GM19455 (cell line): ENCODE results near the gene SLC39A8.
A peak's percentile ranks its signal among the peaks of the same experiment; 100 is the strongest.
"Not testable (repeated sequence)": the region's sequence is repeated elsewhere in the genome, so short reads cannot be mapped to it uniquely, and the experiment has no call there.

ENCODE experiments used
- ATAC-seq: cut with Tn5 transposase; IDR thresholded peaks from one replicate; pipeline ENCODE4 v1.9.1; 2021; ENCODE audit not compliant: unreplicated experiment

The SLC39A8 gene

DNA sequence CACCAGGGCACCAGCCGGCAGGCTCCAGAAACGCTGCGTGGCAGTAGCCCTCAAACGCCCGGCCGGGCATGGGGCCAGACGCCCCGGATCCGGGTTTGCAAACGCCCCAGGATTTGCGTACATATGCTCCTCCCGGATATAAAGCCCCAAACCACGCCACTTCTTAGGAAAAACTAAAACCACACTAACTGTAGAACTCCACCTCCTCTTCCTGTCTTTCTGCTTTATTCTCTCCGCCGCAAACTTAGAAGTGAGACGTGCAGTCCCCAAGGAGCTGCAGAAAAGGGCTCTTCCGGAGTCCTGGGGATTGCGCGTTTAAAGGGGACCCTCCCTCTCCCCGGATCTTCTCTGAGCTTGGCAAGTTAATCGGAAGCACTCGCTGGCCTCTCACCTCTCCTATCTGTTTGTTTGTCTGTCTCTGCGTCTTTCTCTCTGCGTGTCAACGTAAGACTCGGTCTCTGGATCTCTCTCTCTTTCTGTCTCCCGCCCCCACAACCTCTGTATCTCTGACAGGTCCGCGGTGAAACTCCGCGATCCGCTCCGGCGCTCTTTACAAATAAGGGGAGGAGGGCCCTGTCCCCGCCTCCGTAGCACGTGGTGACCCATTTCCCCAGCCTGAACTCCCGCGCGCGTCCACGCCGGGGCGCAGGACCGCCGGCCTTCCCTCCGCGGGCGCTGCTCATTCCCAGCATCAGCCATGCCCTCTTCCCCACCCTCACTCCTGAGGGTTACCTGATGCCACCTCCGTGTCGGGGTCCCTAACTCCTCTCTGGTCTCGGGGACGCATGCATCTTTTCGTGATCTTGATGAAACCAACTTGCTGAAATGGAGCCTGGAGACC, at the start of gene SLC39A8:
SLC39A8 (minus strand) TSS at position 529 of the 841 bp plus-strand sequence. CDS start 820 bp downstream, outside the sequence.
- peak; percentile 79 for ATAC-seq

DNA sequence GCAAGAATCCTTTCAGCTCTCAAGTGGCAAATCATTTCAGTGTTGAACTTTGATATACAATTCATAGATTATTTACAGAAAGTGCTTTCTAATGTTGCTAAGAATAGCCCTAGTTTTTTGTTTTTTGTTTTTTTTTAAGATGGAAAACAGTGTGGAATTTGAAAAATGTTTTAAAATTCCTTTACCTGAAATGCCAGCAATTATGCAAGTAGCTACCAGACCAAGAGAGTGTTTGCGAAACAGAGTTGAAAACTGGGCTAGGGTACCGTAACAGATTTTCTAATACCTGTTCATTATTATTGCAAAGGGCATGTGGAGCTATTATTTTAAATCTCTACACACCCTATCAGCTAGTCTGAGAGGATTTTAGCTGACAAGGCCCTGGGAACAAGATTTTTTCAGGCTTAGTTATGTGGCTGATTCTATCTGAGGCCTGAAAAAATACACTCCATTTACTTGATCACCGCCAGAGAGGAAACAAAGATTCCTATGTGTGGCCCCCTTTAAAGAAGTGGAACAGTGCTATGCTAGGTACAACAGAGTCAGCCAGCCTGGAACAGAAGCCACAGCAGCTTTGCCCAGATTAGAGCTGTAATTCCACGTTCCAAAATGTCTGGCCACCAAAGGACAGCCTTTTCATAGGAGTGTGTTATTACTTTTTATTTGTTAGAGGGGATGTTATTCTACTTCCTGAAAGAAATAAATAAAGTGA, 46.9 kb upstream of the SLC39A8 start:
- ATAC-seq, result no peak

DNA sequence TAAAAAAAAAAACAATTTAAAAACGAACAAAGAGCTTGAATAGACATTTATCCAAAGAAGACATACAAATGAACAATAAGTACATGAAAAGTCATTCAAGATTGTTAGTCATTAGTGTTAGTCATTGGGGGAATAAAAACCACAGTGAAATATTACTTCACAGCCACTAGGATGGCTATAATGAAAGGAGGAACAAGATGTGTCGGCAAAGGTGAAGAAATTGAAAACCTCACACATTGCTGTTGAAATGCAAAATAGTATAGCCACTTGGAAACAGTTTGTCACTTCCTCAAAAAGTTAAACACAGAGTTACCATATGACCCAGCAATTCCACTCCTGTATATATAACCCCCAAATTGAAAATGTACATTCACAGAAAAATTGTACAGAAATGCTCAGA, 45.2 kb upstream of the SLC39A8 start:
- ATAC-seq, result peak; percentile 63

DNA sequence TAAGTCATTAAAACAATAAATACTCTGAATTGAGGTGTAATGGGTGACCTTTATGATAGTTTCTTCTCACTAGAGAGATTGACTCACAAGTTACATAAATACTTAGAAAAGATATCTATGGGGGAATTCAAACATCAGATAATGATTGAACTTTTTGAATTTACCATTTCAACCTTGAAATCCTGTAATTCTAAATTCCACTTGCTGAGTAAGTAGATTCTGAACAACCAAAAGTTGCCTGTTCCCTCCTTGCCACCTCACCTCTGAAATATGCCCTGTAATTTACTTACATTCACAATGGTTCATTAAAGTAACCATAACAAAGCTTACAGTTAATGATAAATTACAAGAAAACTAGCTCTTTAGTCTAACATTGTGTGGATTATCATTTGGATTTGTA, 43.3 kb upstream of the SLC39A8 start:
- no peak for ATAC-seq

DNA sequence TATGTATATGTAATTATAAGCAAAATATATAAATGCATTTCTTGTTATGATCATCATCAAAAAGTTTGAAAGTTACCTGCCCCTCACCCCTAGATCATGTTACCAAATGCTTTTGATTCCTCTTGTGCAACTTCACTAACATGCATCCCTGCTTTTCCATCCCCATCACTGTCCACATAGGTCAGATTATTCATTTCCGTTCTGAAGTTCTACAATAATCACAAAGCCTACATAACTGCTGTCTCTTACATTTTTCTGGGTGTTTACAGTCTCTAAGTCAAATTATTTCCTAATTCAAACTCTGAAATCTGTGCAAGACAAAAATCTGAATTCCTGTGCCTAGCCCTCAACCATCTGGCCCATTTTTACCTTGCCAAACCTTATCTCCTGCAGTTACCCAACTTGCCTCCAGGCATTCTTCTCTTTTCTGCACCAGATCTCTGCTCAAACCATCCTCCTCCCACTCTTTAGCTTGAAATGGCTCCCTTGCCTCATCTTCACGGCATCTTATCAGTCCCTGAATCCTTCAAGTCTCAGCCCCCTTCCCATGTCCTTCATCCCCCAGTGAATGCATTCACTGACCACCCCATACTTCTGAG, 42.4 kb upstream of the SLC39A8 start:
- no peak for ATAC-seq

DNA sequence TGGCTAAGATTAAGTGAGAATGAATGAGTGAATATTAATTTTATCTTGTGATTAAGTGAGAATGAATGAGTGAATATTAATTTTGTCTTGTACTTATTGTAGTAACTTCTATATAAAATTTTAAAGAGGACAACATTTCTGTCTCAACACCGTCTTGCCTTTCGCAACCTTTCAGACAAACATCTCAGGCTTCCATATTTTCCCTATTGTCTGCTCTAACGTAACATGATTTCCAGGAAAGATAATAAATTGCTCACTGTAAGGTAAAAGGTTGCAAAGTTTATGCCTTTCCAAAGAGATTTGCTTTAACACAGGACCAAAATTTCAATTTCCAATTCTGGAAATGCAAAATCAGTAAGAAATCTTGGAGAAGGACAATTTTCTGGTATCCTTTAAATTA, 41.7 kb upstream of the SLC39A8 start:
- no peak for ATAC-seq

DNA sequence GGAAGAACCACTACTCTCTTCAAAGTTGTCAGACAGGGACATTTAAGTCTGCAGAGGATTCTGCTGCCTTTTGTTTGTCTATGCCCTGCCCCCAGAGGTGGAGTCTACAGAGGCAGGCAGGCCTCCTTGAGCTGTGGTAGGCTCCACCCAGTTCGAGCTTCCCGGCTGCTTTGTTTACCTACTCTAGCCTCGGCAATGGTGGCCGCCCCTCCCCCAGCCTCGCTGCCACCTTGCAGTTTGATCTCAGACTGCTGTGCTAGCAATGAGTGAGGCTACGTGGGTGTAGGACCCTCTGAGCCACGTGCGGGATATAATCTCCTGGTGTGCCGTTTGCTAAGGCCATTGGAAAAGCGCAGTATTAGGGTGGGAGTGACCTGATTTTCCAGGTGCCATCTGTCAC, 35.0 kb upstream of the SLC39A8 start:
- ATAC-seq, result not testable (repeated sequence)

DNA sequence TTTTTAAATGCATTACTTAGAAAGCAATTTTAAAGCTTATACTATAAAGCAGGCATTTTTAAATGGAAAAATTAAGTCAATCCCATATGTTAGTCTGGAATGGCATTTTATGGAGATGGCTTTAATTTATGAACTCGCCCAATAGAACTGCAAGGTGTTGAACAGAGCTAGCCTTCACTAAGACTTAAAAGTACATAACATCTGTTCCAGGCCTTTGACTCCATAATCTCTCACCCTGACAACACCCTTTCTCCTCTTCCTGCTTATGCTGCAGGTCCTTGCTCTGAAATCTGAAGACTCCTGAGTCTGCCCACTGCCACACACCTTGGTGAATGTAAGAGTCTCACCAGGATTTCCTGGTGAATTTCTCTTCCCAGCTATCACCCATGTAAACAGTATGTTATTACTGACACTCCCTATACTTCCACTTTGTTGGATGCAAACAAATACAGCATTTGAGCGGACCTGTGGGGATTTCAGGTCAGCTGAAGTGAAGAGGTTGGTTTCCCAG, 17.7 kb upstream of the SLC39A8 start:
- ATAC-seq, result no peak

DNA sequence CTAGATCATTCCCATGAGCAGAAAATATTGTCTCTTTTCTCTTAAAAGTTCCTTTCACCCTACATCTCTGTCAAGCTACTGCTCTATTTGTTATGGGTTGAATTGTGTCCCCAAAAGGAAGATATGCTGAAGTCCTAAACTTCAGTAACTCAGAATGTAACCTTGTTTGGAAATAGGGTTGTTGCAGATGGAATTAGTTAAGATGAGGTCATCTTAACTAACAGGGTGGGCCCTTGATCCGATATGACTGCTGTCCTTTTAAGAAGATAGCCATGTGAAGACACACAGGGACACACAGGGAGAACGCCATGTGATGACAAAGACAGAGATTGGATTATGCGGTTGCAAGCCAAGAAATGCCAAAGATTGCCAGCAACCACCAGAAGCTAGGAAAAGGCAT, 12.8 kb upstream of the SLC39A8 start:
- no peak for ATAC-seq

DNA sequence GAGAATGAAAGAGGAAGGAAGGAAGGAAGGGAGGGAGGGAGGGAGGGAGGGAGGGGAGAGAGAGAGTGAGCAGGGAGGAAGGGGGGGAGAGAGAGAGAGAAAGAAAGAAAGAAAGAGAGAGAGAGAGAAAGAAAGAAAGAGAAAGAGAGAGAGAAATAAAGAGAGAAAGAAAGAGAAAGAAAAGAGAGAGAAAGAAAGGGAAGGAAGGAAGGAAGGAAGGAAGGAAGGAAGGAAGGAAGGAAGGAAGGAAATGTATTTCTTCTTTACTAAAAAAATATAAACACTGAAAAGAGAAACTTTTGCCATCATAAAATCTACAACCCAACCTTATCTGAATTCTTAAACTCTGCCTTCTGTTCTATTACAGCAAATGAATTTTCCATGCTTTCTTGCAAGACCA, 12.4 kb upstream of the SLC39A8 start:
- ATAC-seq, result not testable (repeated sequence)

DNA sequence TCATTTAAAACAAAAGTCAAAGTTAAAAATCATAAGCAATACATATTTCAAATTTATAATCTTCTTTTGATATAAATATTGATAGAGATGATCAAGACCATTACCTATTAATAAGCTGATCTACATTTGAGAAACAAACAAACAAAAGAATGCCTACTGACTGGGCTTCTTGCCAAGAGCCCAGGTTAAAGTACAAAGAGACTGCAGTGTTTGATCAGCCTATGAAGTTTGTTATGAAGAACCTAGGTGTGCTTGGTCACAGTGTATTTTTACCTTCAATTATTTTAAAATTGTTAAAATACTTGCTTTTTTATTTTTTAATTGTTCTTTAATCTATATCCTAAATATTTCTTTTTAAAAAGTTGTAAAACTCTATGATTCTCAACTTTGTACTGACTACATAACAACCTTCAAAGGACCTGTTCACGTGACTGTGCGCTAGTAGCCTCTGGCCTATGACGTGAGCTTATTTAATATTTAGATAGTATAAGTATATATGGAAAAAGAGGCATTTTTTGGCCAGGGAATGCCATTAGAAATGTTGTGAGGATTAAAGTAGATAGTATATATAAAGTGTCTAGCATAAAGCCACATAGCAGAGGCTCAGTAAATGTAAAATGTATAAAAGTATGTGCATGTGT, 11.4 kb upstream of the SLC39A8 start:
- no peak for ATAC-seq

DNA sequence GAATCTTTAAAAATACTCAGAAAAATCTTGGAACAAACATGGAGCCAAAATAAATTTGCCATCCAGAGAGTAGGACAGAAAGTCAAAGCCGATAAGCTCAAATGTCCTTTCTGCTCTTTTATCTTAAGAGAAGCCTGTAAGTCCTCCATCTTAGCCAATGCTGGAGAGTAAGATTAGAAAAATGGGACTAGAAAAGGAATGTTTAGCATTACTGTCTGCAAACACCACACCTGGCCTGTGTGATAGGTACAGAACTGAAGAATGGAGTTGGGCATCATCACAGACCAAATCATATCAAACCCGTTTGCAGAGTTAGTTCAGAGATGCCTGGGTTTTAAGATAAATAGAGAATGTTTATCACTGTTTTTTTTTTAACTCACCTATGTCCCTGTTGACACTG, 10.5 kb upstream of the SLC39A8 start:
- no peak for ATAC-seq

DNA sequence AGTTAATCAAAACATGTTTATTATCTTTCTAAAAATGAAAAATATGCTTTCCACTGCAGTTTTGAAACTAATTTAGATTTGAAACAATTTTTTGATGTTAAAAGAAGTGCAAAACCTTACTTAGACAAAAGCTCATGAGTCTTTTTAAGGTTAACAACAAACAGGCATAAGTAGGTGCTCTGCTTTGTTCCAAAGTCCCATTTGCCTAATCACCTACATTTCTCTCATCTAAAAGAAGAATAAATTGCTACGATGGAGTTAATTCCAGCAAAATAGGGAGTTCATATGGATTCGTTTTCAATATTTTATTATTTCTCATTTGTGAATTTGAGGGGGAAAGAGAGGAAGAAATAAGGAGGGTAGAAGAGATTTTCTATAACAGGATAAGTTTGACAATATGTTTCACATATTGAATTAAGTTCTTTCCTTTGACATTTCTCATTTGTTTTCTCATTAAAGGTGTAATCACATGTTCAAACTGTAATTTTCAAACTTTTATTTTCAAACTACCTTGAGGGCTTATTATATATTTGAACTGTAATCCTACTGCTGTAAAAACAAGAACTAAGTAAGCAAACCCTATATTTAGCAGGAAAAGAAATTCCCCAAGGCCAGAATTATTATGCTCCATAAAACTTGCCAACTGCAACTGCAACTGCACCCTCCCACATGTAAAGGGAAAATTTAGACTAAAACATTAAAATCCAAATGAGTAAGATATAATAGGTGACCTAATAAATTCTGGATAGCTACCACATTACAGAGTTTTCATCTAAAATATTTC, 9.6 kb upstream of the SLC39A8 start:
- no peak for ATAC-seq

DNA sequence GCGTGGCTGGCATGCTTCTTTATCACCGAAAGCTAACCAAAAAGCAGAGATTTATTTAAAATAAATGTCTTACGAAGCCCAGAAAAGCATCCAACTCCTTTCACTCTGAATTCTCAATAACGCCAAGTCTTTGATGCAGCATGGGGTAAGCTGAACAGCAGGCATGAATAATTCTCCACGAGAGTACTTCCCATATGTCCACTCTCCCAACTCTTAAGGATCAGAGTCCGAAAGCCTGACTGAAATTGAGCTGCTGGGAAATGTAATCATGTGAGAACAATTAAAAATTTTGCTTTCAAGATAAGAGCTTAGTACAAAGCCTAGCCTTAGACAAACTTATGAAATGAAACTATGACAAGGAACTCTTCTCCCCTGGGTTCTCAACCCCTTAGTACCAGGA, 7.5 kb upstream of the SLC39A8 start:
- no peak for ATAC-seq

DNA sequence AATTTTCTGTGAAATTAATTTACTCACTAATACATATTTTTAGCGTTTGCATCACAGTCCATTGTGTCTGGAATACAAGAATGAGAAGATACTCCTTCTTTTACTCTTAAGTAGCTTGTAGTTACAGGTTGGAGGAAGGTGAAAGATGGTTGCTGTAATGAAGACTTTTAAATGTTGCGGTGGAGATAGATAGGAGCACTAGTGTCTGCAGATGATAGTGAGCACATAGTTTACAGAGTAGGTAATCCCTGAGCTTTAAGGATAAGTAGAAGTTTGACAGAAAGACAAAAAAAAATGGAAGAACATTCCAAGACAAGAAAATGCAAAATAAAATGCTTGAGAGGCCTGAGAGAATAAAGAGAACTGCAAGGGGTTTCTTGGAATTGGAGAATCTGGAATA, 5.4 kb upstream of the SLC39A8 start:
- ATAC-seq, result no peak

DNA sequence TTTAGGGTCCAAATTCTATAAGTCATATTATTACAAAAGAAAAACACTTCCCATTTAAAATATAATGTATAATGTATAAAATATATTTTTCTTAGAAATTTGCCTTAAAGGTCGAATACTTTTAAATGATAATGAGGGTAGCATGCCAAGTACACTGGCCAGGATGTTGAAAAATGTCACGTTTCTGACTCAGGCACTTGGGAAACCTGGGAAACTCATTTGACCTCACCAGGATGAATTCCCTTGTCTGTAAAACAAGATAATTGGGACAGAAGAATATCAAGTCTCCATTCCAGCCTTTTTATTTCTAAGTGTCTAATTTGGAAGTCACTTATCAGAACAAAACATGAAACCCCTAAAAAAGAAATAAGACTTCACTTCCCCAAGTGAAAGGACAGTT, 3.4 kb upstream of the SLC39A8 start:
- ATAC-seq, result no peak

DNA sequence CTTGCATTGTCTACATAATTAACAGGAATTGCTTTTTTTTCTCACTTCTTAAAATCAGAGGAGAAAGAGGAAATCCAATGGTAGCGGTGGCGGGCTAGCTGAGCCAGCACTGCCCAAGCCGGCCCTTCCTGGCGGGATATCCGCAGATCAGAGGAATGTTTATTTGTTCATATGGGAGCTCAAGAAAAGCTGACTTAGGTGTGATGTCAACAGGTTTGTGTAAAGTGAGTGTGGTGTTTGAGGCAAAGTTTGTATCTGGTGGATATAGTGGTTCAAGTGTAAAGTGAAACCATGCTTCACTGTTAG, 466 bp upstream of the SLC39A8 start:
- ATAC-seq, result no peak

DNA sequence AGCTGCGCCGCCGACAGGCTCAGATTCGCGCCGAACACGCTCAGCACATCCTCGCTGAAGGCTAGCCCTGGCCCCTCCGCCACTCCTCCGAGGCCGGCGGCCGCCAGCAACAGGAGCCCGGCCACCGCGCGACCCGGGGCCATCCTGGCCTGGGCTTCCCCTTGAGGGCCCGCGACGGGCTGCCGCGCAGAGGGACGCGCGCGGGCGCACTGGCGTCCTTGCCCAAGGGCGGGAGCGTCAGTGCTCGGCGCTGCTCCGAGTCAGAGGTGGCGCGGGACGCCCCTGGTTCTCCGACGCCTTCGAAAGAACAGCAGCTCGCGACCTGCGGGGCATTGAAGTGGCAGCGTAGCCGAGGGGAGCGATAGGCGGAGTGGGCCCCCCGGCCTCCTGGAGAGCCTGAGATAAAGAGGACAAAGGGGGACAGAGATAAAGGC, 745 bp downstream of the SLC39A8 start:
- peak; percentile 58 for ATAC-seq

DNA sequence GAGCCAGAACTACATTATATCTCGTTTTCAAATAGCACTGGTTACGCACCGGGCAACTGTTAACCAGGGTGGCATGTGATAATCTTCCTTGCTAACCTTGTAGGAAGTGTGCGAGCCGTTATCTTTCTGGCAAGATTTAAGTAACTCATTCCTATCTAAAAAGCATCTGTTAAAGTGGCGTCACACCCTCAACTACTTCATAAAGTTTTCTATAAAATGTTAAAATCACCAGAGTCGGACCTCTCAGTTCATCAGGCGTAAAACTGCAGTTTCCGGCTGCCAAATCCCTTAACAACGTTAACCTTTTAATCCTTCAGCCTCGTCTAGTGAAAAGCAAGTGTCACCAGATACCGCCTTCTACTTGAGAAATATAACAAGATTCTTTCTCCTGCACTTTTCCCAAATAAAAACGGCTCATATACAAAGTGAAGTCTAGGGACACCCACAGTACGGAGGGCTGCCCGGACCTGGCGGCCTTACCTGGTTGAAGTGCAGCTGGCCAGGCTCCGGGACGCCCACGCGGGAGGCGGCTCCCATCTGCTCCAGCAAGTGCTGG, 1.2 kb downstream of the SLC39A8 start:
- ATAC-seq, result peak; percentile 48

DNA sequence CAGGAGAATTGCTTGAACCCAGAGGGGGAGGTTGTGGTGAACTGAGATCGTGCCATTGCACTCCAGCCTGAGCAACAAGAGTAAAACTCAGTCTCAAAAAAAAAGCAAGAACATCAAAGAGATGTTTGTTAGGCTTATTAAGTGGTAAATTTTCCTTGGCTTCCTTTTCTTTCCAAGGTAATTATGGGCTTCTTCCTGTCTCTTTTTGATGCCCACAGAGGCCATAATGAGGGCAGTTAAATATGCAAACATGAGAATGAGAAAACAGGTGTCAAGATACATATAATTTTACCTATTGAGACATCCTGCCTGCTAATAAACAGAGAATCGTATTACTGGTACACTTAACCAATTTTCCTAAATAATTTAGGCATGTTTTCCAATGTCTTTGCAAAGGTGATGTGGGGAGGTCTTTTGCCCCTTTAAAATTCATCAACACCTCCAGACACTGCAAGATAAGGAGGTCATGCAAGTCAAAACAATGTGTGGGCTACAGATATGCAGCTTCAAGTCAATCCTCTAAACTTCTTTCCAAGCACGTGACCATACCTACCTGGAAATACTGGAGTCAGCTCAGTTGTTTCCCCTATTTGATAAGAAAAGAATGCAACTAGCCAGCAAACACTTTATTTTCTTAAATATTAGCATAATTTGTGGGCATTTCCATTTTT, 2.7 kb downstream of the SLC39A8 start:
- ATAC-seq, result no peak
